SU-DHL-6 (cell line): Measurements from ENCODE around the gene ZFTA.

Experiments
- H2AFZ ChIP-seq: fragments of 200-600 bp; sonication (generic); 2 replicates; pipeline ENCODE4 v1.6.1; 2014; ENCODE audit warnings: low read depth, mild to moderate bottlenecking, moderate library complexity, mixed read lengths, antibody characterized with exemption, low read length; ENCODE audit not compliant: severe bottlenecking
- H3F3A ChIP-seq: fragments of 200-600 bp; shearing (Covaris generic); 2 replicates; pipeline ENCODE4 v1.6.0; 2016; ENCODE audit warnings: antibody characterized with exemption, mild to moderate bottlenecking; ENCODE audit not compliant: insufficient read depth
- H3K27ac ChIP-seq: fragments of 200-600 bp; sonication (generic); 2 replicates; pipeline ENCODE4 v1.5.1; 2016; ENCODE audit warnings: low read depth, mild to moderate bottlenecking, low read length, moderate library complexity, mixed read lengths
- H3K27me3 ChIP-seq: fragments of 200-600 bp; sonication (generic), shearing (Covaris generic); 2 replicates; pipeline ENCODE4 v1.6.0; 2014; ENCODE audit warnings: mild to moderate bottlenecking, low read length
- H3K36me3 ChIP-seq: fragments of 200-600 bp; sonication (generic); 2 replicates; pipeline ENCODE4 v1.6.1; 2014; ENCODE audit warnings: mild to moderate bottlenecking, low read length, mixed read lengths
- H3K4me2 ChIP-seq: fragments of 300-600, 200-600 bp; shearing (Covaris generic), sonication (generic); 2 replicates; pipeline ENCODE4 v1.6.0; 2014; ENCODE audit warnings: low read length, low read depth, mild to moderate bottlenecking; ENCODE audit not compliant: poor library complexity, severe bottlenecking
- H3K4me3 ChIP-seq: fragments of 200-600 bp; sonication (generic); 2 replicates; pipeline ENCODE4 v1.5.1; 2014; ENCODE audit warnings: antibody characterized with exemption, low read length, mild to moderate bottlenecking, mixed read lengths; ENCODE audit not compliant: insufficient read depth, poor library complexity, severe bottlenecking
- H3K79me2 ChIP-seq: fragments of 200-600 bp; sonication (generic); 2 replicates; pipeline ENCODE4 v1.6.1; 2014; ENCODE audit warnings: mild to moderate bottlenecking, low read length, moderate library complexity; ENCODE audit not compliant: insufficient read depth
- H3K9ac ChIP-seq: fragments of 200-600 bp; sonication (generic); 2 replicates; pipeline ENCODE4 v1.7.0; 2014; ENCODE audit warnings: mild to moderate bottlenecking, low read length
- H3K9me2 ChIP-seq: fragments of 200-600 bp; sonication (generic); replicated peaks from 2 replicates; pipeline ENCODE4 v1.6.1; 2014; ENCODE audit warnings: low read length; ENCODE audit not compliant: insufficient read depth
- H3K9me3 ChIP-seq: fragments of 200-600 bp; sonication (generic); 2 replicates; pipeline ENCODE4 v1.6.1; 2014; ENCODE audit warnings: low read length, mixed read lengths; ENCODE audit not compliant: insufficient read depth
- H4K20me1 ChIP-seq: fragments of 200-600 bp; sonication (generic); 2 replicates; pipeline ENCODE4 v1.6.1; 2014; ENCODE audit warnings: low read depth, mild to moderate bottlenecking, antibody characterized with exemption, low read length, moderate library complexity, mixed read lengths
- CTCF ChIP-seq: fragments of 200-600 bp; sonication (generic); IDR thresholded peaks from one replicate; pipeline ENCODE4 v1.5.1; 2017; ENCODE audit warnings: antibody characterized with exemption, mild to moderate bottlenecking, low read length, moderate library complexity; ENCODE audit not compliant: insufficient read depth, poor library complexity, severe bottlenecking
- EZH2phosphoT487 ChIP-seq: fragments of 200-600 bp; sonication (generic), shearing (Covaris generic); conservative IDR thresholded peaks from 2 replicates; pipeline ENCODE4 v1.6.1; 2018; ENCODE audit warnings: mild to moderate bottlenecking, antibody characterized with exemption, low read length, moderate library complexity, mixed read lengths

The ZFTA gene

DNA sequence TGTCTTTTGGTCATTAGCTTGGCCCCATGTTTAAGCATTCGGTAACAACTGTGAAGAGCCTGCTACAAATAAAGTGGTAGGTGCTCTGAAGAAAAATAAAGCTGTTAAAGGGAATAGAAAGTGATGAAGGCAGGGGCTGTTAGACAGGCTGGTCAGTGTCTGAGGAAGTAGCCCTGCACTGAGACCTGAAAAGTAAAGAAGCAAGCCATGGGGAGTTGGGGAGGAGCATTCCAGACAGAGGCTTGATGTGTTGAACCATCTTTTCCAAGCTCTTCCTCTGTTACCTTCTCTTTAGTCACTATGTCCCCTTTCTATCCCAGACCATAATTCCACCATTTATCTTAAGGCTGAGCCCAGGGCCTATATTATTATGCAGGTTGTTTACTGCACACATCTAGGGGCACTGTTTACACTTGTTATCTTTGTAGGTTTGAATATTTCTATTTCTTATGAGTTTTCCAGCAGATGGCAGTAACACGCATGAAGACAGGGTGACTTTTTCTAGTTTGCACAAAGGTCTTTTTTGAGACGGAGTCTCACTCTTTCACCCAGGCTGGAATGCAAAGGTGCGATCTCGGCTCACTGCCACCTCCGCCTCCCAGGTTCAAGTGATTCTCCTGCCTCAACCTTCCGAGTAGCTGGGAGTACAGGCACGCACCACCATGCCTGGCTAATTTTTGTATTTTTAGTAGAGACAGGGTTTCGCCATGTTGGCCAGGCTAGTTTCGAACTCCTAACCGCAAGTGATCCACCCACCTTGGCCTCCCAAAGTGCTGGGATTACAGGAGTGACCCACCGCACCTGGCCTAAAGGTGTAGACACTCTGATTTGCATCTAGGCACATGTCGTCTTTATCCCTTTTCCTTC, 23.0 kb downstream of the ZFTA start:
- Histone ChIP-seq H3K27ac (no peak overlapping the region), H3K79me2 (peaks cover 16% of the 10 kb centered on the region), H3K9ac (no peak overlapping the region), H3K9me2 (no peaks in the 10 kb centered on the region), H3F3A (0 out of 2 replicates have a peak, but pooled peaks cover 3% of the 10 kb centered on the region), H2AFZ (no peak overlapping the region), H3K36me3 (no peaks in the 10 kb centered on the region), H3K9me3 (no peaks in the 10 kb centered on the region), H3K4me3 (no peak overlapping the region), H3K4me2 (no peak overlapping the region), H3K27me3 (no peaks in the 10 kb centered on the region), H4K20me1 (no peaks in the 10 kb centered on the region)
- TF ChIP-seq CTCF, result peak; percentile 38
- no peak for TF ChIP-seq EZH2phosphoT487

DNA sequence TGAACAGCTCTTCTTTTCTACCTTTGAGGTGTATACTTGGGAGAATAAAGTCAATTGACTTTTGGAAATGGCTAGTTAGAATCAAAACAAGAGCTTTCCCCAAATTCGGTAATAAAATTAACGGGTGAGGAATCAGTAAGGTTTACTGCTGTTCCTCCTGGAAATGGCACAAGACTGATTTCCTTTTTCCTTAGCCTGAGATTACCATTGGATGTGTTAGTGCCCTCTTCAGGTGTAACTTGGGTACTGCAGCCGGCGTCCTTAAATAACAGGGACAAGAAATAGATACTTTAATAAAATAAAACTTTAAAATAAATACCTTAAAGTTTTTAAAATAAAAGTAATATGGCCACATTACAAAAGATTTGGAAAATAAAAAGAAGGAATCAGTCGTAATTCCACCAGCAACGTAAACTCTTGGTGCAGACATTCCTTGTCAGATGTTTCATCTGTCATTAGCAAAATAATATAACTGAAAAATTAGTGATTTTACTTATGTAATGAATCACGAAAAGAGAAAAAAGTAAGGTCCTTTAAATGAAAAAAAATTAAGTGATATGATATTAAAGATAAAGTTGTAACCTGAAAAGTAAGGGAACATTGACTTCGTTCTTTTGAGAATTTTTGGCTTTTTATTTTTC, 29.7 kb downstream of the ZFTA start:
- Histone ChIP-seq H4K20me1 (0 out of 2 replicates have a peak, but pooled peaks cover 4% of the 10 kb centered on the region), H3K4me3 (no peak overlapping the region), H3K36me3 (no peaks in the 10 kb centered on the region), H2AFZ (no peak overlapping the region), H3K9me2 (no peaks in the 10 kb centered on the region), H3K9ac (no peak overlapping the region), H3K27me3 (no peaks in the 10 kb centered on the region), H3F3A (peaks cover 11% of the 10 kb centered on the region), H3K27ac (no peak overlapping the region), H3K79me2 (peaks cover 38% of the 10 kb centered on the region), H3K9me3 (no peaks in the 10 kb centered on the region), H3K4me2 (no peak overlapping the region)
- TF ChIP-seq CTCF (peak; percentile 92), EZH2phosphoT487 (no peak)

DNA sequence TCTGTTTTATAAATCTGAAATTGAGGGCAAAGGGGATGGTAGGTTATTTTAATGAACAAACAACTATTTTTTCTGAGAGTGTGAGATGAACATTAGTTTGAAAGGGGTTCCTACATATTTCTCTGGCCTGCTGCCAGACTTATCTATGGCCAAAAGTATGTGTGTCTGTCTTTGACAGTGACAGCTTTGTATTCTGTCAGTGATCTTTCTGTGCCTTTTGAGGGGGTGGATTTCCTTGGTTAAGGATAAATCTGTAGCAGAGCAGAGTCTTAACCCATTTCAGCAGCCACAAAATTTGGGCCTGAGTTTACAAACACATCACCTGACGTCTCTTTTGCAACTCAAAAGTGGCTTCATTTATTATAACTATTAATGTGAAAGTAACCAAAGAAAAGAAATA, 30.9 kb downstream of the ZFTA start:
- Histone ChIP-seq H3K27ac (peak overlapping the region; percentile 14), H4K20me1 (0 out of 2 replicates have a peak, but pooled peaks cover 4% of the 10 kb centered on the region), H3K9me3 (no peaks in the 10 kb centered on the region), H3K4me2 (no peak overlapping the region), H2AFZ (no peak overlapping the region), H3F3A (peaks cover 11% of the 10 kb centered on the region), H3K4me3 (no peak overlapping the region), H3K27me3 (no peaks in the 10 kb centered on the region), H3K36me3 (no peaks in the 10 kb centered on the region), H3K9ac (no peak overlapping the region), H3K9me2 (no peaks in the 10 kb centered on the region), H3K79me2 (peaks cover 34% of the 10 kb centered on the region)
- TF ChIP-seq EZH2phosphoT487, result no peak
- no peak for TF ChIP-seq CTCF
